ENCODE results near the gene ST6GALNAC1.
"Not testable (repeated sequence)": the region's sequence is repeated elsewhere in the genome, so short reads cannot be mapped to it uniquely, and the experiment has no call there.

ST6GALNAC1 gene

GRCh38 chr17:76642032-76642561, 1.5 kb downstream of the ST6GALNAC1 start:
- DNase-seq (ENCODE audit: low read depth), result no peak

GRCh38 chr17:76641501-76641900, 2.1 kb downstream of the ST6GALNAC1 start:
- DNase-seq (ENCODE audit: low read depth), result no peak

DNA sequence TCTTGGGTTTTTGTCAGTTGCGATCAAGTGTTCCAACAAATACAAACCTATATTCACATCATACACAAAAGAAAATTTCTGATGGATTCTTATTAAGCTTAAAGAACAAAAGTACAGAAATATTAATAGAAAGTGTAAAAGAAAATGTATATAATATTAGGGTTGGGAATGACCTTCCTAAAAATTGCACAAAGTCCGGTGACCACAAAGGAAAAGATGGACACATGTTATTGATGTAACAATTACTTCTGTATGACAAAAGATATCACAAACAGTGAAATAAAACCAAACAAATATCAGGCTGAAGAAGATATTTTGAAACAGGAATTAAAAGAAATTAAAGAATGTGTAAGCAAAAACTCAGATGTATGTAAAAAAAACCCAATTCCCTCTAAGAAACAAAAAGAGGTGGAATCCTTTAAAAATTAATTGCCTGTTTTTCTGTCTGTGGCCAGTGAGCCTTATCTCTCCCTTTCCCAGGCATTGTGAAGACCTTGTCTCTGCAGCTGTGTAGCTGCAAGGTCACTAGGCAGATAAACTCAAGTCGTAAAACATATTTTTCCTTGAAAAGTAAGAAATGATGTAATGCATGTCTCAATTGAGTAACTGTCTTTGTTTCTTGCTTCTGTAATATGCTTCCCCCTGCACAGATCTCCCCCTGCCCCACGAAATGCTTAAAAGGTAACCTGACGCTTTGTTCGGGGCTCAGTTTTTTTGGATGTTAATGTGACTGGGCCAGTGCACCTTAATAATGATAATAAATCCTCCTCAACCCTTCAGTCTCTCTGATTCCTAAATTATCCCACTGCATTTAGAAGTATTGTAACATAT, 2.8 kb downstream of the ST6GALNAC1 start:
- DNase-seq (ENCODE audit: low read depth), result no peak

DNA sequence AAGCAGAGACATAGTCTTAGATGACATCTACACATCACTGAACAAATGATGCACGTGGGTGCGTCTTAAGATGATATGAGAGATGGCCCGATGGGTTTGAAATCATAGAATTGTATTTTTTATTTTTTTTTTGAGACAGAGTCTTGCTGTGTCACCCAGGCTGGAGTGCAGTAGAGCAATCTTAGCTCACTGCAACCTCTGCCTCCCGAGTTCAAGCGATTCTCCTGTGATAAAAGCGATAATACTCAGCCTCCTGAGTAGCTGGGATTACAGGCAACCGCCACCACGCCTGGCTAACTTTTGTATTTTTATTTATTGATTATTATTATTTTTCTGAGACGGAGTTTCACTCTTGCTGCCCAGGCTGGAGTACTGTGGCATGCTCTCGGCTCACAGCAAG, 5.3 kb downstream of the ST6GALNAC1 start:
- no peak for DNase-seq (ENCODE audit: low read depth)

DNA sequence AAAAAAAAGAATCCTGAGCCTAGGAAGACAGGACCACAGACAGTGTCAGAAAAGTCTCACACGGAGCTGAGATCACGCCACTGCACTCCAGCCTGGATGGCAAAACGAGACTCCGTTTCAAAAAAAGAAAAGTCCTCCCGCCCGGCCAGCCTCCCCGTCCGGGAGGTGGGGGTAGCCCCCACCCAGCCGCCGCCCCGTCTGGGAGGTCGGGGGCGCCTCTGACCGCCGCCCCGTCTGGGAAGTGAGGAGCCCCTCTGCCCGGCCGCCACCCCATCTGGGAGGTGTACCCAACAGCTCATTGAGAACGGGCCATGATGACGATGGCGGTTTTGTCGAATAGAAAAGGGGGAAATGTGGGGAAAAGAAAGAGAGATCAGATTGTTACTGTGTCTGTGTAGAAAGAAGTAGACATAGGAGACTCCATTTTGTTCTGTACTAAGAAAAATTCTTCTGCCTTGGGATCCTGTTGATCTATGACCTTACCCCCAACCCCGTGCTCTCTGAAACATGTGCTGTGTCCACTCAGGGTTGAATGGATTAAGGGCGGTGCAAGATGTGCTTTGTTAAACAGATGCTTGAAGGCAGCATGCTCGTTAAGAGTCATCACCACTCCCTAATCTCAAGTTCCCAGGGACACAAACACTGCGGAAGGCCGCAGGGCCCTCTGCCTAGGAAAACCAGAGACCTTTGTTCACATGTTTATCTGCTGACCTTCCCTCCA, 6.9 kb downstream of the ST6GALNAC1 start:
- not testable (repeated sequence) for DNase-seq (ENCODE audit: low read depth)

- DNase-seq (ENCODE audit: low read depth), result no peak
Measured at GRCh38 chr17:76635659-76636360, 7.7 kb downstream of the ST6GALNAC1 start.

GRCh38 chr17:76635039-76635438, 8.5 kb downstream of the ST6GALNAC1 start:
- DNase-seq (ENCODE audit: low read depth), result no peak

DNA sequence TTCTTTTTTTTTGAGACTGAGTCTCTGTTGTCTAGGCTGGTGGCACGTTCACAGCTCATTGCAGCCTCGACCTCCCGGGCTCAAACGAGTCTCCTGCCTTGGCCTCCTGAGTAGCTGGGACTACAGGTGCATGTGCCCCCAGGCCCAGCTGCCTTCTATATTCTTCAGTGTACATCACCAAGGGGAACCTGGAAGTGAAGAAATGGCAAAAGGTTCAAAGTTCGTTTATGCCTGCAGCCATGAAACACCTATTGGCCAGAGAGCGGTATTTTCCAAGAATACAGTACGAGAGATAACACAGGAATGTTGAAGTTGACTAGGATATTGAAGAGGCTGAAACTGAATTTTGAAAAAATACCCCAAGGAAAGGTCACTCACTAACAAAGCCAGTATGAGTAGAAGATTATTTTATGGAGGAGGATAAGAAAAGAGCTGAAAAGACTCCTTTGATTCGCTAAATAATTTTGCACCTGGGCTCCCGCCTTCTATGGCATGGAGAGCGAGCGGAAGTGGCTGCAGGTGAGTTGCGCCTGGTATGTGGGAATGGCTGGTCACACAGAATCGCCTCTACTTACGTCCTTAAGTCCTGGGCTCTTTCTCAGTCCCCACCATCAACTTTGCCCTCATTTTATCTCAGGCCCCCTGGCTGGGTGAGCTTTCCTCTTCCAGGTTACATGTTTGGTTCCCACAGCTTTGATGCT, 9.8 kb downstream of the ST6GALNAC1 start:
- no peak for DNase-seq (ENCODE audit: low read depth)

DNA sequence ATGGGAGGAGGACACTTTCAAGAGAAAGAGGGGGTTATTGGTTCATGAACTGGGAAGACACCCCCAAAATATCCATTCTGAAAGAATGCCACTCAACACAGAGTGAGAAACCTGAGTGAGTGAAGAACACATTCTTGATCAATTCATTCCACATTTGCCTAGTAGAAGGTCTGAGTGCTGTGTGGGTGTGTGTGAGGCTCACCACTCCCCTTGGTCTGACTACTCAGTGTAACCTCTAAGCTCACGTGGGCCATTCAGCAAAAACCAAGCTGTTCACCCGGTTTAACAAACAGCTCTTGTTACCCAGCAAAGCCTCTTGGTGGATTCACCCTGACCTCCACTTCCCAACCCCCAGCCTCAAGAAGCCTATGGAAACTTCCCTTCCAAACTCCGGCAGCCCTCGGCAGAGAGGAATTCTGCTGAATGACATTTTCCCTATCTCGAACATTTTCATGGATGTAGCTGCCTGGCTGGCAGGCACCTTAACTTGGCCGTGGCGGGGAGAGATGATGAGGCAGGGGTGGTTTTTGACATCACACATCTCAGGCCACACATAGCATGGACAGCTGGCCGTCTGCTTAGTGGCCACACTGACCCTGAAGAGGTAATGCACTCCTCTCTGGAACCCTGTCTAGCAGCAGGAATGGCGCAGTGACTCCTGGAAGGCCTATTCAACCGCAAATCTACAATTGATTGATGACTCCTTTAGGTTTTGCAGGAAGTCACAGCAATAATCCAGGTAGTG, 11.6 kb downstream of the ST6GALNAC1 start:
- no peak for DNase-seq (ENCODE audit: low read depth)

DNA sequence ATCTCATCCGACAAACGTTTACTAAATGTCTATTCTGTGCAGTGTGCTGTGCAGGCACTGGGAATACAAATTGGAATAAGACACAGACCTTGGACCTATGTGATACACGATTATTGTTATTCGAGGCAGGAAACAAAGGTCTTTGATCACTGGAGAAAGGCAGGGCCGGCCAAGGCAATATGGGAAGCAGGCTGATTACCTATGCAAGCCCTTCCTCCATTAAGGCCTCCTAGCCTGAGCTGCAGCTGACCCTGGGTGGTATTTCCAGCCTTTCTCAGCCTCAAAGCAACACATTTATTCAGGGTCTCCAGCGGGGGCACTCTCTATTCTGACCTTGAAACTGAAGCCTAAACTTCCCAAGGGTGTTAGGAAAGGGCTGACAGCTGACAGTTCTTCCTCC, 13.4 kb downstream of the ST6GALNAC1 start:
- DNase-seq (ENCODE audit: low read depth), result no peak

GRCh38 chr17:76627510-76627909, 16.0 kb downstream of the ST6GALNAC1 start:
- DNase-seq (ENCODE audit: low read depth), result no peak

- no peak for DNase-seq (ENCODE audit: low read depth)
Measured at GRCh38 chr17:76626442-76626841, 17.1 kb downstream of the ST6GALNAC1 start.

DNA sequence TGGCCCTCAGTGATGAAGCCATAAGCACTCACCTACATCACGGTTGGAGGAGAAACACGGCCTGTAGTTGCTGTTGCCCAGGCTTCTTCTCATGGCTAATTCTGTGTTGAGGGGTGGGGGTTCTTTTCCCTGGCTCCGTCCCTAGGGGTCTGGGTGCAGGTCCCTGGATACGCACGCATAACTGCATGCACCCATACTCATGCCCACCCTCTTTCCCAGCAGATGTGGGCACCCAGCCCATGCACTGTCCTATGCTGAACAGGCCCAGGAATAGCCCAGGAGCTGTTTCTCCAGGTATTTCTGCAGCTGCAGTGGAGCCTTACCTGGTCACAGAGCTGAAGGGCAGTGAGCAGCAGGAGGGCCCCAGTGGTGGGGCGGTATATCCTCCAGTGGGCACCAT, 18.1 kb downstream of the ST6GALNAC1 start:
- DNase-seq (ENCODE audit: low read depth), result no peak

DNA sequence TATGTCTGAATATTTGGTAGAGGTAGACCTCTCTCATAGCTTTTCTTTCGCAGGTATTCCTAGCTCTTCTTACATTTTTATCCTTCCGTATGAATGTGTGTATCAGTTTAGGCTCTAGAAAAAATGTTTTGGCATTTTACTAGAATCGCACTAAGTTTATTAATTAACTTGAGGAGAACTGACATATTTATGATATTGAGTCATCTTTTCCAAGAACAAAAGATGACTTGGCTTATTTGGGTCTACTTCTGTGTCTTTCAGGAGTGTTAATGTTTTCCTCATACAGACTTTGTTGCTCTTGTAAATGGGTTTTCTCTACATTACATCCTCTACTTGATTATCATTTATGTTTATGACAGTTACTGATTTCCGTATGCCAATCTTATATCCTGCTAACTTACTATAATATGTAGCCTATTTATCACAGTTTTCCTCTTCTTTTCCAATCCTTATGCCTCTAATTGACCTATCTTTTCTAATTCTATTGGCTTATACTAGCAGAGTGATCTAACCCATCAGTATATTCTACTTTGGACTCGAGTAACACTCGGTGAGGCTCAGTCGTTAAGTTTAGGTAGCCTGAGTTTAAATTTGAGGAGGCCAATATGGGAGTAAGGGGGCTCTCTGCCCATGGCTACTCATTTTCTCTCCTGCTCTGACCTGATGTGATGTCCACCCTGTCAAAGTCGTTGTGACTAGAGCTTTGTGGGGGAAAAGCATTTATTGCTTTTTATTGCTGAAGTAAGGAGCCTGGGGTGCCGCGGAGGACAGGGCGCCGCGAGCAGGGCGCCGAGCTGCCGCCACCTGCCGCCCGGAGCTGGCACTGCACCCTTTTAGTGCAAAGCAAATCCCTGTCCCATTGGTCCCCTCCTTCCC, 20.0 kb downstream of the ST6GALNAC1 start:
- peak; percentile 63 for DNase-seq (ENCODE audit: low read depth)

- no peak for DNase-seq (ENCODE audit: low read depth)
Measured at GRCh38 chr17:76617838-76618237, 25.7 kb downstream of the ST6GALNAC1 start.

DNA sequence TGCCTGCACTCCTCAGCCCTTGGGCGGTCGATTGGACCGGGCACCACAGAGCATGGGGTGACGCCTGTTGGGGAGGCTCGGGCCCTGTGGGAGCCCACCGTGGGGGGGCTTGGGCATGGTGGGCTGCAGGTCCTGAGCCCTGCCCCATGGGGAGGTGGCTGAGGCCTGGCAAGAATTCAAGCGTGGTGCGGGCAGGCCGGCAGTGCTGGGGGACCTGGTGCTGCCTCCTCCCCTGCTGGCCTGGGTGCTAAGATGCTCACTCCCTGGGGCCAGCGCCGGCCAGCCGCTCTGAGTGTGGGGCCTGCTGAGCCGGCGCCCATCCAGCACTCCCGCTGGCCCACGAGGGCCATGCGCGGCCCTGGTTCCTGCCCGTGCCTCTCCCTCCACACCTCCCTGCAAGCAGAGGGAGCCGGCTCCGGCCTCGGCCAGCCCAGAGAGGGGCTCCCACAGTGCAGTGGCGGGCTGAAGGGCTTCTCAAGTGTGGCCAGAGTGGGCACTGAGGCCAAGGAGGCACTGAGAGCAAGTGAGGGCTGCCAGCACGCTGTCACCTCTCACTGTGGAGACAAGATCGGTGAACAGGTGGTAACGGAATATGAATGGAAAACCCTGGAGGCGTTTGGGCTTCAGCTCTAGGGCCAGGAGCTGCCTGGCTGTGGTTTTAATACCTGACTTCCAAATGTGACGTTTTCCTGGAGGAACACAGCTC, 28.5 kb downstream of the ST6GALNAC1 start:
- no peak for DNase-seq (ENCODE audit: low read depth)

- DNase-seq (ENCODE audit: low read depth), result not testable (repeated sequence)
Measured at GRCh38 chr17:76614064-76614759, 29.3 kb downstream of the ST6GALNAC1 start.

GRCh38 chr17:76612977-76613851, 30.3 kb downstream of the ST6GALNAC1 start:
- DNase-seq (ENCODE audit: low read depth), result no peak

All from stimulated activated CD8-positive, alpha-beta memory T cell treated with anti-CD3 and anti-CD28 coated beads, Interleukin-4, amount 100 ng/mL, for 24 hours (primary cell).